Measurements from ENCODE around the gene SNX10.
A peak's percentile ranks its signal among the peaks of the same experiment; 100 is the strongest.
"Not testable (repeated sequence)": the region's sequence is repeated elsewhere in the genome, so short reads cannot be mapped to it uniquely, and the experiment has no call there.

The SNX10 gene

GRCh38 chr7:26291699-26292538 is at the start of gene SNX10:
SNX10 (plus strand) TSS chr7:26291862; CDS start chr7:26346443, 54,581 bp downstream.
- peak; percentile 46 for DNase-seq

- DNase-seq = no peak
Measured at GRCh38 chr7:26245150-26245549, 46.5 kb upstream of the SNX10 start.

GRCh38 chr7:26250239-26250638 is 41.4 kb upstream of the SNX10 start:
- no peak for DNase-seq

- not testable (repeated sequence) for DNase-seq
Measured at GRCh38 chr7:26261866-26262265, 29.8 kb upstream of the SNX10 start.

- DNase-seq = no peak
Measured at GRCh38 chr7:26265065-26265464, 26.6 kb upstream of the SNX10 start.

GRCh38 chr7:26265499-26266075 is 26.1 kb upstream of the SNX10 start:
- DNase-seq = no peak

- no peak for DNase-seq
Measured at GRCh38 chr7:26267601-26268166, 24.0 kb upstream of the SNX10 start.

- DNase-seq = no peak
Measured at GRCh38 chr7:26275213-26275612, 16.4 kb upstream of the SNX10 start.

- DNase-seq = no peak
Measured at GRCh38 chr7:26278770-26279169, 12.9 kb upstream of the SNX10 start.

- no peak for DNase-seq
Measured at GRCh38 chr7:26279405-26279804, 12.3 kb upstream of the SNX10 start.

- no peak for DNase-seq
Measured at GRCh38 chr7:26280097-26280496, 11.6 kb upstream of the SNX10 start.

GRCh38 chr7:26280723-26281122 is 10.9 kb upstream of the SNX10 start:
- DNase-seq = no peak

- no peak for DNase-seq
Measured at GRCh38 chr7:26284477-26284876, 7.2 kb upstream of the SNX10 start.

GRCh38 chr7:26284995-26285632 is 6.5 kb upstream of the SNX10 start:
- DNase-seq = no peak

GRCh38 chr7:26286157-26286556 is 5.5 kb upstream of the SNX10 start:
- no peak for DNase-seq

GRCh38 chr7:26288126-26288525 is 3.5 kb upstream of the SNX10 start:
- DNase-seq = not testable (repeated sequence)

GRCh38 chr7:26291251-26291650 is 411 bp upstream of the SNX10 start:
- no peak for DNase-seq

GRCh38 chr7:26292768-26293560 is 1.3 kb downstream of the SNX10 start:
- peak; percentile 2 for DNase-seq

GRCh38 chr7:26293569-26294308 is 2.1 kb downstream of the SNX10 start:
- no peak for DNase-seq

GRCh38 chr7:26295015-26295414 is 3.4 kb downstream of the SNX10 start:
- DNase-seq = no peak

- DNase-seq = no peak
Measured at GRCh38 chr7:26295586-26295985, 3.9 kb downstream of the SNX10 start.

GRCh38 chr7:26298472-26299058 is 6.9 kb downstream of the SNX10 start:
- DNase-seq = no peak

Measured in DMS79 (cell line).